GM19467 (cell line): ENCODE measurements around the gene PLEKHA5.

Experiments used
- ATAC-seq: cut with Tn5 transposase; IDR thresholded peaks from one replicate; pipeline ENCODE4 v1.9.1; 2021; ENCODE audit warnings: mild to moderate bottlenecking, moderate library complexity; ENCODE audit not compliant: unreplicated experiment

PLEKHA5 gene

GRCh38 chr12:19129122-19129485, 429 bp upstream of the PLEKHA5 start:
- no peak for ATAC-seq

- ATAC-seq, result no peak
Measured at GRCh38 chr12:19130224-19131024, 891 bp downstream of the PLEKHA5 start.

DNA sequence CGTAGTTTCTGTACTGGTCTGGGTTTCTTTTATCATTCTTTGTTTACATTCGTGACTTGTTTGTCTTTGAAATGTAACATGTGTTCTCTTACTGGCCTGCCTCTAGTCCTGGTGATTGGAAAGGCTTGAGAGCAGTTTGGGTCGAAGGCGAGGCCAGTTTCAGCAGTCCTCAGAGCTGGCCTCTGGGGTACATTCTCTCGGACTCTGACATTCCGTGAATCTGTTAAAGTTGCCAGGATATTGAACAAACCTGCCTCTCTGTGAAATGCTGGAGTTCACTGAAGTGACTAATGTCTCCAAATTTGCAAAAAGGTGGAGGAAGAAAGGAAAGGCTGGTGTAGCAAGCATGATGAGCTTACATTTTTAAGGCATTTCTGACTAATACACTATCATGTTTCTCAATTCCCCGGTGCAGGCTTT, 1.5 kb downstream of the PLEKHA5 start:
- no peak for ATAC-seq

DNA sequence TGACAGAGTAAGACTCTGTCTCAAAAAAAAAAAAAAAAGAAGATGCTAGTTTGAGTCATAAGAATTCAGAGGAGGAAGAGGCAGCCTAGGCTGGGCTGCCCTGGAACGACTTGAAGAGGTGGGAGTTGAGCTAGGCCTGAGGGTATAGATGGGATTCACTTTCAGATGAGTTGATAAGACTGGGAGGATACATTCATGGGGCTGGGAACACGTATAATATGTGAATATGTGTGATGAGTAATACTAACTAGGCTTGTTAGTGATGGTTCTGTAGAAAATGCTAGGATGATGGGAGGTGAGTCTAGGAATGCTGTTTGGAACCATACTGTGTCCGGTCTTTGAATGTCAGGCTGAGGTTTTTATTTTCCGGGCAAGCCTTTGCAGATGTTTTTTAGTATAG, 9.0 kb downstream of the PLEKHA5 start:
- ATAC-seq, result no peak

GRCh38 chr12:19138956-19139355, 9.4 kb downstream of the PLEKHA5 start:
- ATAC-seq, result no peak

DNA sequence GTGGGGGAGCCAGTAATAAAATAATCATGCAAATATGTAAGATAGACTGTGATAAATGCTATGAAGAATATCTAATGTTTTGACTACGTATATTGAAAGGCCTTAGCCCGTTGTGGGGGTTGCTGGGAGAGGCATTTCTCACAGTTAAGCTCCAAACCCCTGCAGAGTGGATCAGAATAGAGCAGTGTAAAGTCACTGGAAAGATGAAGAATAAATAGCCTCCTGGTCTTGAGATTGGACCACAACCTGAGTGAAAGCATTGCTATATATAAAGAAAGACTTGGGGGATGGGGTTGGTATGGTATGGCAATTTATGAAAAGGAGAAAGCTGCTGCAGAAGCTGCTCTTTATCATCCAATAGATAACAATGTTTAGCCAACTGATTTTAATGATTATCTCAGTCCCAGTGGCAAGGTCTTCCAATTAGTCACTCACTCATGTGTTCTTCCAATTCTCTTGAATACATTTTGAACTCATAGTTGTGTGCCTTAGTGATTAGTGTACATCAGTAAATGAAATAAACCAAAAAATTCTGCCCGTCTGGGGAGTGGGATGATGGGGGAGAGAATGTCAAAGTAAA, 10.2 kb downstream of the PLEKHA5 start:
- ATAC-seq, result no peak

- no peak for ATAC-seq
Measured at GRCh38 chr12:19140381-19141236, 11.1 kb downstream of the PLEKHA5 start.

GRCh38 chr12:19142499-19142898, 13.0 kb downstream of the PLEKHA5 start:
- no peak for ATAC-seq

DNA sequence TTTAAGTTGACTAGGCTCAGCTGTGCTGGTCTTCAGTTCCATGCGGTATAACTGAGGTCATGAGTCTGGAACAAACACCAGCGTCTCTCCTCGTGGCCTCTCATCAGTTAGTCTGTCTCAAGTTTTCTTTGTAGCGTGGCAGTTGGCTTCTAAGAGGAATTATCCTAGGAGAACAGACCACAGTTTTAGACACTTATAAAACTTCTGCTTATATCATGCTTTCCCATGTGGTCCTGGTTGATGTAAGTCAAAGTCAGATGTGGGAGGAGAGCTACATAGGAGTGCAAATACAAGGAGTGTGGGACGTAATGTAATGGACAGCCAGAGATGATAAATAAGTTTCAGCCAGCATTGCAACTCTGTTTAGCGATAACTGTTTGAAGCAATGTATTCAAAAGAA, 14.8 kb downstream of the PLEKHA5 start:
- ATAC-seq, result no peak

DNA sequence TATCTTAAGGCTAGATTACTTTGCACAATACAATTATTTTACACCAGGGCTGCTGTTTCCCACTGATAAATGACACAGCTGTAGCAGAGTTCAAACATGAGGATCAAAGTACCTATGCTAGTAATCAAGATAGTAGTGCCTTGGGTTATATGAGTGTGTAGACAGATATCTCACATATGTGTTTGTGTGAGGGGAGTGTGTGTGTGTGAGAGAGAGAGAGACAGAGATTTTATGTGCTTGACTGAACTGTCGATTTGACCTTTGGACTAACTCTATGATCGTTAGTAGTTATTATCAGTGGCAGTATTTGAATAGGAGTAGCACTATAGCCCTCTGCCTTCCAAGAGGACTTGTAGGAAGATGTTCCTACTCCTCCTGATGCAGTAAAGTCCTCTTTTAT, 15.5 kb downstream of the PLEKHA5 start:
- no peak for ATAC-seq

DNA sequence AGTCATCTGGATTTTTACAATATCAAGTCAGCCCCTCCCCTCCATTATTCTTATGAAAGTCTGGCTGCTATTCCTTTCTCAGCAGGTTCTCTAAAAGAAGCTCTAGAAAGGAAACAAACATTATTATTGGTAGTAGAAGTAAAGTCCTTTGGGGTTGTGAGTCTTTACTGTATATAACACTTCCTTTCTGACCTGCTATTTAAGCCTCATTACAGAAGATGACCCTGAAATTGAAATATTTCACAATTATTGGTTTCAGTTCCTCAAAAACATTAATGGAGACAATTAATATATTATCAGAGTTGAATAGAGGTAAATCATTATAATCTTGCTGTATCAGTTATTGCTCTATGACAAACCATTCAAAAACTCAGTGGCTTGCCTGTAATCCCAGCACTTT, 19.3 kb downstream of the PLEKHA5 start:
- ATAC-seq, result peak; percentile 64

- ATAC-seq, result no peak
Measured at GRCh38 chr12:19150273-19150900, 20.9 kb downstream of the PLEKHA5 start.

DNA sequence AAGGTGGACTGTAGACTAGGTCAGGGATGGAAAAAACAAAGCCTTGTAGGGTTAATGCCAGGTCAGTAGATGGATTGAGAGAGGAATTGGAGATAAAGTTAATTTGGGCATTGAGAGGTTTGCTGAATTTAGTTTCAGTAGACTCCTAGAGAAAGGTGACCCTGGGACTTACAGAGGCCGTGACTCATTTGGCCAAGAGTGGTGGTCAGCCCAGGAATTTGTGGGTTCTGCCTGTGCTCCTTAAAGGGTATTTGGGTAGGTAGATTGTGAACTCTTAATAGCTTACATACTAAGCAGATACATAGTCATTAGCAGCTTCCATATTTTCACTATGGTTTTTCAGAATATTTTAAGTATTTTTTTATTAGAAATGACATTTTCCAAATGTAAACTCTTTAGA, 21.8 kb downstream of the PLEKHA5 start:
- no peak for ATAC-seq

GRCh38 chr12:19153396-19153795, 23.9 kb downstream of the PLEKHA5 start:
- ATAC-seq, result no peak

DNA sequence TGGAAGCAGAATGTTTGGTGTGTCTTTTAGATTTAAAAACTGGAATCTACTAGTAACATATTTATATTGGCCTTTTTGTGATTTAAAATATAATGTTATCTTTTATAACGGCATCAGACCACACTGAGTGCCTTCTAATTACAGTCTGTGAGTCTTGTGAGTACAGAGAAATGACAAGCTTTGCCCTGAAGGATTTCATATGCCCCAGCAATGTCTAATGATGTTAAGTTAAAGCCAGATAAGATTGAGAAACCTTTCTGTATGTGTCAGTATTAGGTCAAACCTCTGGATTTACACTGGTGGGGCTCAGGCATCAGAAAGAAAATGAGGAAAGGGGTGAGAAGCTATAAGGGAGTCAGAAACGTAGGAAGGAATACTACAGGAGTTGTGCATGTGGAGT, 25.2 kb downstream of the PLEKHA5 start:
- no peak for ATAC-seq

DNA sequence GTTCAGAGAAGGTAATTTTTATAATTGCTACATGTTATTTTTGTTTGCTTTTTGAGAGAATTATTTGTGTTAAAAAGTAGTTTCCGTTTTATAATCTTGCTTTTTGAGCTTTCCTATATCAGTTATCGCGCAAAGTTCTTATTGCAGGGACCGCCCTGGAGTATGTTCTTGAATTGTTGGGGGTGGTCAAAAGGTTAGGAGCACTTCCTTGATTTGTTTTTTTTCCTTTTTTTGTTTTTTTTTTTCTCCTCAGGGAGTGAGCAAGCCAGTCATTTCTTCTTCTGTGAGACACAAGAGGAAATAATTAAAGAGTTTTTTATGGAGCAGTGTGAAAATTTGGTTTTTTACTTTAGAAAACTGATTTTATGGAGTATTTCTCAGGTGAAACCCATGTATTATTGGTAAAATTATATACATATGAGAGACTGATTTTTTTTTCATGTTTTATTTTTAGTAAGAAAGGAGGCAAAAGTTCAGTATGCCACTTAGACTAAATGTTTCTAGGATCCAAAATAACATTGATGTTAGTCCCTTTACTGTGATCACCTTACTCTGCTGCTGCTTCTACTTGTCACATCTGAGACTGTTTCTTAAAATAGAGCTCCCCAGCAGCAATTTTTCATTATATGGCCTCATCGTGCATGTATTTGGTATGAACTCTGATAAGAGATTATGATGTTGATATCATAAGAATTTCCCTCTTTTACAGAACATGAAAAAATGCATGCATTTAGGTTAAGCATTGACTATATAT, 26.6 kb downstream of the PLEKHA5 start:
- ATAC-seq, result no peak

- no peak for ATAC-seq
Measured at GRCh38 chr12:19158923-19159322, 29.4 kb downstream of the PLEKHA5 start.

GRCh38 chr12:19161216-19161615, 31.7 kb downstream of the PLEKHA5 start:
- ATAC-seq, result no peak

- no peak for ATAC-seq
Measured at GRCh38 chr12:19165451-19165850, 35.9 kb downstream of the PLEKHA5 start.

DNA sequence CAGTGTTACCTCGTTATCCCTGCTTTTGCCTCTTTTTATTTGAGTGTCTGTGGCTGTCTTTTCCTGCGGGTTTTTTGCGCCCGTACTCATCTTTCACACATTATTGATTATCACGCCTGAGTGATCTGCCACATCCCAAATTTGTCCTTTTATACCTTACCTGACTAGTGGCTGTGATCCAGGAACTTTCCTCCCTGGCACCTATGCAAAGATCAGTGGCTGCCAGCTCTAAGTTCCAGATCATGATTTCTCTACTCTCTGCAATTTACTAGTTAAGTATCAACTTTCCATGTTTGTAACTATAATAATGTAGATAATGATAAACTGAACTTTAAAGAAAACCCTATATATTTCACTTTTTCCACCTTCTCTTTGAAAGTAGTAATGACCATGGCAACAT, 36.9 kb downstream of the PLEKHA5 start:
- no peak for ATAC-seq

- ATAC-seq, result no peak
Measured at GRCh38 chr12:19166956-19167355, 37.4 kb downstream of the PLEKHA5 start.
